SK-N-SH treated with all-trans-retinoic acid at 6 μM for 48 hours (cell line): ENCODE results near the gene RNF7.

Experiments
- ARNTL ChIP-seq: fragments of 450-650 bp; formaldehyde crosslinking; IDR thresholded peaks from 2 replicates; pipeline ENCODE4 v1.5.0; 2020; ENCODE audit warnings: low read depth, mild to moderate bottlenecking, moderate library complexity, borderline replicate concordance
- CREB5 ChIP-seq: fragments of 250-450 bp; sonication (Bioruptor Pico); IDR thresholded peaks from 2 replicates; pipeline ENCODE4 v1.5.1; 2020; ENCODE audit warnings: low read depth, mild to moderate bottlenecking, moderate library complexity
- CSDC2 ChIP-seq: fragments of 250-450 bp; sonication (Bioruptor Pico); IDR thresholded peaks from 2 replicates; pipeline ENCODE4 v1.5.0; 2020; ENCODE audit warnings: mild to moderate bottlenecking, moderate library complexity
- CSRNP3 ChIP-seq: fragments of 250-450 bp; sonication (Bioruptor Pico); IDR thresholded peaks from 2 replicates; pipeline ENCODE4 v1.5.1; 2021; ENCODE audit warnings: mild to moderate bottlenecking, moderate library complexity
- OSR1 ChIP-seq: fragments of 250-450 bp; sonication (Bioruptor Pico); IDR thresholded peaks from 2 replicates; pipeline ENCODE4 v1.8.0; 2022; ENCODE audit warnings: moderate library complexity, mild to moderate bottlenecking, inconsistent platforms
- PATZ1 ChIP-seq: fragments of 250-450 bp; sonication (Bioruptor Pico); IDR thresholded peaks from 2 replicates; pipeline ENCODE4 v1.8.0; 2020; ENCODE audit warnings: mild to moderate bottlenecking, moderate library complexity, borderline replicate concordance
- PPARA ChIP-seq: fragments of 250-450 bp; sonication (Bioruptor Pico); IDR thresholded peaks from 2 replicates; pipeline ENCODE4 v1.5.0; 2020; ENCODE audit warnings: mild to moderate bottlenecking, borderline replicate concordance
- TCF4 ChIP-seq: fragments of 250-450 bp; sonication (Bioruptor Pico); IDR thresholded peaks from 2 replicates; pipeline ENCODE4 v1.8.0; 2021; ENCODE audit warnings: mild to moderate bottlenecking, moderate library complexity, borderline replicate concordance
- TOX ChIP-seq: fragments of 250-450 bp; sonication (Bioruptor Pico); IDR thresholded peaks from 2 replicates; pipeline ENCODE4 v1.8.0; 2021; ENCODE audit warnings: mild to moderate bottlenecking, moderate library complexity, borderline replicate concordance
- TSHZ2 ChIP-seq: fragments of 250-450 bp; sonication (Bioruptor Pico); IDR thresholded peaks from 2 replicates; pipeline ENCODE4 v1.5.0; 2020; ENCODE audit warnings: mild to moderate bottlenecking, moderate library complexity
- ZFP3 ChIP-seq: fragments of 250-450 bp; sonication (Bioruptor Pico); IDR thresholded peaks from 2 replicates; pipeline ENCODE4 v1.5.0; 2020; ENCODE audit warnings: mild to moderate bottlenecking, moderate library complexity
- ZFP30 ChIP-seq: fragments of 450-650 bp; formaldehyde crosslinking; IDR thresholded peaks from 2 replicates; pipeline ENCODE4 v1.5.0; 2022; ENCODE audit warnings: mild to moderate bottlenecking, moderate library complexity
- ZNF8 ChIP-seq: fragments of 450-650 bp; formaldehyde crosslinking; IDR thresholded peaks from 2 replicates; pipeline ENCODE4 v1.5.0; 2020; ENCODE audit warnings: mild to moderate bottlenecking, moderate library complexity

- TF ChIP-seq TOX (CRISPR knock-in tag) (no peak), PATZ1 (CRISPR knock-in tag) (no peak), TCF4 (CRISPR knock-in tag) (no peak), ZFP3 (CRISPR knock-in tag) (no peak), CSDC2 (CRISPR knock-in tag) (no peak), CSRNP3 (no peak), ZNF8 (CRISPR knock-in tag) (no peak), CREB5 (CRISPR knock-in tag) (no peak), ZFP30 (no peak), OSR1 (CRISPR knock-in tag) (no peak), ARNTL (no peak), PPARA (no peak), TSHZ2 (no peak)
Observed at GRCh38 chr3:141735770-141736465, 2.2 kb upstream of the RNF7 start.
